NCI-H146 treated with DMSO at 0.1 percent for 48 hours (cell line): Measurements from ENCODE around the gene RTN4.
A peak's percentile ranks its signal among the peaks of the same experiment; 100 is the strongest.
"Not testable (repeated sequence)": the region's sequence is repeated elsewhere in the genome, so short reads cannot be mapped to it uniquely, and the experiment has no call there.

Experiments used
- DNase-seq: peaks from one replicate; lab custom pipeline; 2025; ENCODE audit not compliant: unreplicated experiment; lab: John Stamatoyannopoulos, UW

Gene RTN4, protein sequence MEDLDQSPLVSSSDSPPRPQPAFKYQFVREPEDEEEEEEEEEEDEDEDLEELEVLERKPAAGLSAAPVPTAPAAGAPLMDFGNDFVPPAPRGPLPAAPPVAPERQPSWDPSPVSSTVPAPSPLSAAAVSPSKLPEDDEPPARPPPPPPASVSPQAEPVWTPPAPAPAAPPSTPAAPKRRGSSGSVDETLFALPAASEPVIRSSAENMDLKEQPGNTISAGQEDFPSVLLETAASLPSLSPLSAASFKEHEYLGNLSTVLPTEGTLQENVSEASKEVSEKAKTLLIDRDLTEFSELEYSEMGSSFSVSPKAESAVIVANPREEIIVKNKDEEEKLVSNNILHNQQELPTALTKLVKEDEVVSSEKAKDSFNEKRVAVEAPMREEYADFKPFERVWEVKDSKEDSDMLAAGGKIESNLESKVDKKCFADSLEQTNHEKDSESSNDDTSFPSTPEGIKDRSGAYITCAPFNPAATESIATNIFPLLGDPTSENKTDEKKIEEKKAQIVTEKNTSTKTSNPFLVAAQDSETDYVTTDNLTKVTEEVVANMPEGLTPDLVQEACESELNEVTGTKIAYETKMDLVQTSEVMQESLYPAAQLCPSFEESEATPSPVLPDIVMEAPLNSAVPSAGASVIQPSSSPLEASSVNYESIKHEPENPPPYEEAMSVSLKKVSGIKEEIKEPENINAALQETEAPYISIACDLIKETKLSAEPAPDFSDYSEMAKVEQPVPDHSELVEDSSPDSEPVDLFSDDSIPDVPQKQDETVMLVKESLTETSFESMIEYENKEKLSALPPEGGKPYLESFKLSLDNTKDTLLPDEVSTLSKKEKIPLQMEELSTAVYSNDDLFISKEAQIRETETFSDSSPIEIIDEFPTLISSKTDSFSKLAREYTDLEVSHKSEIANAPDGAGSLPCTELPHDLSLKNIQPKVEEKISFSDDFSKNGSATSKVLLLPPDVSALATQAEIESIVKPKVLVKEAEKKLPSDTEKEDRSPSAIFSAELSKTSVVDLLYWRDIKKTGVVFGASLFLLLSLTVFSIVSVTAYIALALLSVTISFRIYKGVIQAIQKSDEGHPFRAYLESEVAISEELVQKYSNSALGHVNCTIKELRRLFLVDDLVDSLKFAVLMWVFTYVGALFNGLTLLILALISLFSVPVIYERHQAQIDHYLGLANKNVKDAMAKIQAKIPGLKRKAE

DNA sequence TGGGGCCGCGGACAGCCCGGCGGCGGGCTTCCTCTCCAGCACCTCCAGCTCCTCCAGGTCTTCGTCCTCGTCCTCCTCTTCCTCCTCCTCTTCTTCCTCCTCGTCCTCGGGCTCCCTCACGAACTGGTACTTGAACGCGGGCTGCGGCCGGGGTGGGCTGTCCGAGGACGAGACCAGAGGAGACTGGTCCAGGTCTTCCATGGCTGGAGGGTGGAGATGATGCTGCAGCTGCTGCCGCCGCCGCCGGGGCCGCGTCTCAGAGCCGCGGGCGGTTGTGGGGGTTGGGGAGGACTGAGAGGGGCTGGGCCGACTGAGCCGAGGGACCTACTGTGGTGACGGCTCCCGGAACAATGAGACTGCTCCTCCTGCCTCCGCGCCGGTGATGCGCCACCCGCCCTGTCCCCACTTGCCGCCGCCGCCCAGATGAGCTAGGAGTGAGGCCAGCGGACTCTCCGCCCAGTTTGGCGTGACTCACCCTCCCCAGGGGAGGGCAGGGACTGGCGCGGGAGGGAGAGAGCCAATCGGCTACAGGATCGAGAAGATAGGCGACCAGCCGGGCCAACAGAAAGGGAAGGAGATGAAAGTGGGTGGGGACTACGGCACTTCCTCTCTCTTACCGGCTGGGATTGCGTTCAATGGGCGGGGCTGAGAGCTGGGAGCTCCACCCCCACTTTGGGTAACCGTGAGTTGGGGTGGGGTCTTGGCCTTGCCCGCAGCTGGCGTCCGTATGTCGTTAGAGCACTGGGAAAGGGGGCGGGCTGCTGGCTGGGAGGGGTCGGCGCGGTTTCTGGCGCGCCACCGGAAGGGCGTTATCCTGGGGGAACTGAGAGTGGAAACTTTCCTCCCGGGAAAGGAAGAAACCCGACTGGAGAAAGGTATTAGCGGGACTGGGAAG is at the start of gene RTN4:
TSS of gene RTN4 (minus strand) at position 352 of the 895 bp plus-strand sequence. CDS start at position 201, 151 bp downstream.
- peak; percentile 95 for DNase-seq

DNA sequence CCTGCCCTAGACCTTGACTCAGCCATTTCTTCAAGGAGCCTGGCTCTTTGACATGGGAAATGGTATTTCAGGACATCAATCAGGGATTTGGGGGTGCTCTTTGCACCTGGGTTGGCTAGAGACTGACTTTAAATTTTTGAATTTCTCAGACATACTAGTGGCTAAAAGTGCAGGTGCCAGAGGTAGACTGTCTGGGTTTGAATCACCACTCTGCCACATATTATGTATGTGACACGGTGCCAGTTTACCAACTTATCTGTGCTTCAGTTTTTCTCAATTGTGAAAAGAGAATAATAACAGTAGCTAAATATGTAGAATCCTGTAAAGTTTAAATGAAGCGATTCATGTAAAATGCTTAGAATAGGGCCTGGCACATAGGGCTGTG is 49.2 kb upstream of the RTN4 start:
- DNase-seq = no peak

DNA sequence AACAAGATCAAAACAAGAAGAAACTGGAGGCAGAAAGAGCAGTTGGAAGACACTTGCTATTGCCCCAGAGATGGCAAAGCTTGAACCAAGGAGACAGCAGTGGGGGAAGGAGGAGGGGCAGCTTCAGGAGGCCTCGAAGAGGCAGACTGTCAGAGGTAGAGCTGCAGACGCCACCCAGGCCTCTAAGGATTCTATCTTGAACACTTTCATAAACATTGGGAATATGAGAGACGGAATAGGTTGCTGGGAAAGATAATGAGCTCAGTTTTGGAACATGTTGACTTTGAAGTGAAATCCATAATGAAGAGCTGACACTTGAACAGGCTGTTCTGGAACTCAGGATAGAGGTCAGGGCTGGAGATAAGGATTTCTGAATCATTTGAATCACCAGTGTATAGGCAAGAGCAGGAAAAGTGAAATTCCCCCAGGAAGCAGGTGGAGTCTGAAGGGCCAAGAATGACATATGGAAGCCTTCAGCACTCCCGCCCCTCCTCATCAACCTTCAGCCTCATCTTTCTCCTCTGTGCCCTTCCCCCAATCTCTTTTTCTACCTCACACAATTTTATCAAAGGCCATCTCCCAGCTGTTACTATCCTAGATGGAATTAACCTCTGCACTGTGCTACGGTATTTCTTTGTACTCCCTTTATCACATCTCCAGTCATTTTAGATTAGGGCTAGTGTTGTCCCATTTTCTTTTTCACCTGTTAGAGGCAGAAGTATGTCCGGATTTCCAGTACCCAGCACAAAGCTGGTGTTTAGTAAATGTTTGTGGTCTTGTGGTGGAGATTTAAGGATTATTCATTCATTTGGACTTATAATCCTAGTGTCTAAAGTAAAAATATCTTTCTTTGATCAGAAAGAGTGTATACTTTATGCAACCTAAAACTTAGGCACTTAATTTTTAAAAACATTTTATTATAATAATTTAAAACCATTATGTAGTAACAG is 47.5 kb upstream of the RTN4 start:
- no peak for DNase-seq

DNA sequence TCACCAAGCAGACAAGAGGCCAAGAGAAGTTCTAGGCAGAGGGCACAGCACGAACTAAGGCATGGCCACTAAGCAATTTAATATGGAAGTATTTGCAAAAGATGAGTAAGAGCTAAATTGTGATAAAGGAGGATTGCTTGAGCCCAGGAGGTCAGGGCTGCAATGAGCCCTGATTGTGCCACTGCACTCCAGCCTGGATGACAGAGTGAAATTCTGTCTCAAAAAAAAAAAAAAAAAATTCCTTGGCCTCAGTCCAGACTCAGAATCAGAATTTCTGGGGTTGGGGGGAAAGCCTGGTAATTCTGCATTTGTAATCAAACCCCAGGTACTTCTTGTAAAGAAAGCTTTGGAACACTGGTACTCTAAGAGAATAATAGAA is 46.8 kb upstream of the RTN4 start:
- DNase-seq = no peak

DNA sequence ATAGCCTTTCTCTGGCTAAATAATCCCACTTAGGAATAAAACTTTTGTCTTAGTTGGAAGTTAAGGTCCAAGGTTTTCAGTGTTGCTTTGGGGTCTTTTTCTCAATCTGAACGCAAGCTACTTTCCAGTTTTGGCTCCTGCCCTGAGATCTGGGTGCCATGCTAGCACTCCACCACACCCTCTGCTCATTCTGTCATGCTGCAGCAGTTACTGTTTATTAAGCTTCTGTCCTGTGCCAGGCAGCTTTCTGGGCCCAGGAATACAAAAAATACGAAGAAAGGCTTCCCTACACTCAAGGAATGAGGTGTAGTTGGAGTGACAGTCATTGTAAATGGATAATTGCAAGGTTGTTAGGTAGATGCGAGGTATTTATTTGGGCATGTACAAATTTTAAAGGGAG is 46.3 kb upstream of the RTN4 start:
- no peak for DNase-seq

DNA sequence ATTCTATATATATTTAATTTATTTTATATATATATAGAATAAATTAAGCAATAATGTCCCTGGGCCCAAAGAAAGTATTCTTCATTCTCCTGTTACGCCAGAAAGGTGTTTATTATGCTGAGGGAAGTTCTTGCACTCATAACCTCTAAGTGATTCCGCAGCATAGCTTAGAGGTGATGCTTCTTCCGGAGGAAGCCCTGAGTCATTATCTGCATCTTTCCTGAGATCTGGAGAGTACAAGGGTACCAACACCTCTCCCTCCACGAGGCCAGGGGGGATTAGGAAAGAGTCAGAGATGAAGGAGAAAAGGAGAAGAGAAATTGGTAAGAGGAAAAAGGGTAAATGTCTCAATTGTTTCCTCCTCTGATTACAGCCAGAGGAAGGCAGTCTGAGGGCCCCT is 43.1 kb upstream of the RTN4 start:
- no peak for DNase-seq

DNA sequence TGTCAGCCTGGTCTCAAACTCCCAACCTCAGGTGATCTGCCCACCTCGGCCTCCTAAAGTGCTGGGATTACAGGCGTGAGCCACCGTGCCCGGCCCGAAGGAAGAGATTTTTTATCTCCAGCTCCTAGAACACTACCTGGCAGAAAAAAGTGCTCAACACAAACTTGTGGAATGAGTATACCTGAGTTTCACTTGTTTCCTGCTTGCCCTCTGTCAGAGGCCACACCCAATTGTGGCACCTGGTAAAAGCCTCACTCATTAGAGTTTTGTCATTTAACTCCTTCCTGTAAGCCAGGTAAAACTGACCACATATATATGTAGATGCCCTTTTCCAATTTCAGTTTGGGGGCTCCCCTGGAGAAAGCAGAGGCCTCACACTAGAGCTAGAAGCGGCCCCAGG is 42.2 kb upstream of the RTN4 start:
- no peak for DNase-seq

DNA sequence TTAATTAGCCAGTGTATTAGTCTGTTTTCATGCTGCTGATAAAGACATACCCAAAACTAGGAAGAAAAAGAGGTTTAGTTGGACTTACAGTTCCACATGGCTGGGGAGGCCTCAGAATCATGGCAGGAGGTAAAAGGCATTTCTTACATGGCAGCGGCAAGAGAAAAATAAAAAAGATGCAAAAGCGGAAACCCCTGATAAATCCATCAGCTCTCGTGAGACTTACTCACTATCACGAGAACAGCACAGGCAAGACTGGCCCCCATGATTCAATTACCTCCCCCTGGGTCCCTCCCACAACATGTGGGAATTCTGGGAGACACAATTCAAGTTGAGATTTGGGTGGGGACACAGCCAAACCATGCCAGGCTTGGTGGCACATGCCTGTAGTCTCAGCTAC is 41.4 kb upstream of the RTN4 start:
- DNase-seq = not testable (repeated sequence)

DNA sequence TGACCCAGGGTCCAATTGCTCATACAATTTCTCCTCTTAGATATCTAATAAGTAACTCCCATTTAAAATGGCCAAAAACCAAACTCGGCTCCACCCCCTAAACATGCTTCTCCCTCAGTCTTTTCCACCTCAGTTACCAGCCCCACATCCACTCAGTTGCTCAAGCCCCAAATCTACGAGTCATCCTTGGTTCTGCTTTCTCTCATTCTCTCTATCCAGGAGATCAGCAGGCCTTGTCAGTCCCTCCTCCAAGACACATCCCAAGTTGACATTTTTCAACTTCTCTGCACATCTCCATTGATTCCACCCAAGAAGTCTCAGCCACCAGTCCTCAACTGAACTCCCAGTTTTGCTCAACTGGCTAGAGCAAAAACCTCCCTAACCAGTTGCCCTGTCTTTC is 40.5 kb upstream of the RTN4 start:
- no peak for DNase-seq

DNA sequence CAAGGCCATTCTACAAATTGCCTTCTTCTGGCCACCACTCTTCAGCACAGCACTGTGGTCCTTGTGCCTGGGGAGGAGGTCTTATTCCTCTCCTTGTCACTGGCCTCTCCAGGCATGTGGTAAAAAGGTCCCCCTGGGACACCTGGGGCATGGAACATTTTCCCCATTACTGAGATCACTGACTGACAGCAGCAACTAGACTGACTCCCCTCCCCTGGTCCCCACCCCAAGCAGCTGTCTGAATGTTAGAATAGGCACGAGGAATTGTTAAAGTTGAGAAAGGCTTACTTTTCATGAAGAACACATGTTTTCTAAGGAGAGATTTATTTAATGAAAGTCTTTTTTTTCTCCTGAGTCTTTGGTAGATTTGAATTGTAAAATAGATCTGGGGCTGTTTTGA is 39.5 kb upstream of the RTN4 start:
- no peak for DNase-seq

DNA sequence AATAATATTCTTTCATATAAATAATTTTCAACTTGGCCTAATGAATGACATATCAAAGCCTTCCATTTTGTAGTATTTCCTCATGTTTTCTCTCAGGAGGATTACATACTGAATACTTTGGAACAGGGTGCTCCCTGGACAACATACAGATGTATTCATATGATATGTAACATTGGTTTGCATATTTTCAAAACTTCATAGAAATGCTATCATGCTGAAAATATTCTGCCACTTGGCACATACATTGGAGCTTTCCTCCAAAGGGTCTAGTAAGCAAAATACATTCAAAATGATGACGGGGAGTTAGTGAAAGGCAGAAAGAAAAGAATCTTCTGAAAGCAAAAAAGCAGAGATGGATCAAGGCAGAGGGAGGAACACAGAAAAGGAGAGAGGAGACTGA is 38.1 kb upstream of the RTN4 start:
- no peak for DNase-seq

DNA sequence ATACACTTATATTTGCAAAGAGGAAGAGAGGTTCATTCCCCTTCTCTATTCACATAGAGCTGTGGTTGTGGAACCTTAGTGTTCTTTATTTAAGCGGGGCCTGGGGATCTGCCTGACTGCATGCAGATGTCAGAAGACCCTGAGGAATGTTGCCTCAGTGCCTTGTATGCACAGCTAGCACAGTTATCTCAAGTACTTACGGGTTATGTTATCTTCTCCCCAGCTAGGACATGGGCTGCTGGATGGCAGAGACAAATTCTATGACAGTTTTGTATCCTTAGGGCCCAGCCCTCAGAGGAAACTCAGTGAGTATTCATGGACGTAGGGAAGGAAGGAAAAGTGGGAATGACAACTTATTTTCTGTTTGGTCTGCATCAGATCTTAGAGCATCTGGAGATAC is 37.7 kb upstream of the RTN4 start:
- no peak for DNase-seq

DNA sequence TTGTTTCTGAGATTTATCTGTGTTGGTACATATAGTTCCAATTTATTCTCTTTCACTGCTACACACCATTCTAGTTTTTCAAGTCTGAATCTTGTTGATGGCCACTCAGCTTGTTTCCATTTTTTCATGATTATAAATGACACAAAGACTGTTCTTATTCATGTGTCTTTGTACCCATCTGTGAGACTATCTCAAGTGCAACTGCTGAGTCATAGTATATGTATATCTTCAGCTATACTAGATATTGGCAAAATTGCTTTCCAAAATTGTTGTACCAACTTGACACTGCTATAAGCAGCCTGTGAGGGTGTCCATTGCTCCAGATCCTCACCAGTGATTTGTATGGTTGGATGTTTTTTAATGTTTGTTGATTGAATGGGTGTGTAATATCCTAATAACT is 37.2 kb upstream of the RTN4 start:
- DNase-seq = no peak

DNA sequence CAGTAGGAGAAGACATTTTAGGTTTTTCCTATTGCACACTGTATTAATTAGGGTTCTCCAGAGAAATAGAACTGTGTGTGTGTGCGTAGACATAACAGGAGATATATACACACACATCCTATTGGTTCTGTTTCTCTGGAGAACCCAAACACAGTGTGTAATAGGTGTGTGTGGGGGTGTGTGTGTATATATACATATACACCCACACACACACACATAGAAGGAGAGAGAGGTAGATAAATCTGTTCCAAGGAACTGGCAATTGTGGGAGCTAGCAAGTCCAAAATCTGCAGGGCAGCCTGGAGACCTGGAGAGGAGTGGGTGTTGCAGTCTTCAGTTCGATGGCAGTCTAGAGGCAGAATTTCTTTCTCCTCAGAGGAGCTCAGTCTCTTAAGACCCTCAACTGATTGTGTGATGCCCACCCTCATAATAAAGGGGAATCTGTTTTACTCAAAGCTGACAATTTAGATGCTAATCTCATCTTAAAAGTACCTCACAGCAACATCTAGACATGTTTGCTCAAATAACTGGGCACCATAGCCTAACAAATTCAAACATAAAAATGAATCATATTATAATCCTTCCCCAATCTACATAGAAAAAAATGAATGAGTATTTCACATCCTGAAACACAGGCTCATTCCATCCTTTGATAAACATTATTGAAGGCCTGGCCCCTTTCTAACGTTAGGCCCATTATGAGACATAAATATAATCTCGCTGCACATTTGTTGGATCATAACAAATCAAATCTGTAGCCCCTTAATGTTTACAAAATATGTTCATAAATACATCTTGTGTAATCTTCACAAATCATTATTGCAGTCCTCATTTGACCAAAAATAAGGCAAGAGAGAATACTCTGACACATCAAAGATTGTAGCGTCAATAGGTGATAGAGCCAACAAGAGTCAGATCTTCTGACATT is 35.1 kb upstream of the RTN4 start:
- no peak for DNase-seq

DNA sequence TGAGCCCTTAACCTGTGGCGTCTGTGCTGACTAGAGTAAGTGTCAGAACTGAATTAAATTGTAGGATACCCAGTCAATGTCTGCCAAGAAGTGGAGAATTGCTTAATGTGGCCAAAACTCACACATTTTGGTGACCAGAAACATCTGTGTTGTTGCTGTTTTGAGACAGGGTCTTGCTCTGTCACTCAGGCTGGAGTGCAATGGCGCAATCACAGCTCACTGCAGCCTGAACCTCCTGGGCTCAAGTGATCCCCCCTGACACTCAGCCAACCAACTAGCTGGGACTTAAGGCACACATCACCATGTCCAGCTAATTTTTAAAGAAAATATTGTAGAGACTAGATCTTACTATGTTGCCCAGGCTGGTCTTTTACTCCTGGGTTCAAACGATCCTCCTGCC is 34.4 kb upstream of the RTN4 start:
- DNase-seq = no peak

DNA sequence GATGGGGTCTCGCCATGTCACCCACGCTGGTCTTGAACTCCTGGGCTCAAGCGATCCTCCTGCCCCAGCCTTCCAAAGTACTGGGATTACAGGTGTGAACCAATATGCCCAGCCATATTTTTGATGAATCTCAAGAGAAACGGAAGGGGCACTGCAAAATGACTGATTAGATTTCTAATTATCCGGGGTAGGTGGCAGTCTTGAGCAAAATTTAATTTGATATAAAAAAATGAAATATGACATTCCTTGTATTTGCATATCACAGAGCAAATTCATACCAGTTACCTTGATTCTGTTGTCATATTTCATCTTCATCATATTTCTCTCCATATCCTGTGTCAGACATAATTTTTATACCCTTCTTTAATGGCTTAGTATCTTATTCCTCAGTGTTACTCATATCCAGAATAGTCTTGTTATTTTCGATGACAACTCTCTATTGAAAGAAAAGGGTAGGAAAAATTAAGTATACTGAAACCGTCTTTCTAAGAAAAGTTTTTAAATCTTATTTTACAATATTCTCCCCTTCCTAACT is 30.0 kb upstream of the RTN4 start:
- no peak for DNase-seq

DNA sequence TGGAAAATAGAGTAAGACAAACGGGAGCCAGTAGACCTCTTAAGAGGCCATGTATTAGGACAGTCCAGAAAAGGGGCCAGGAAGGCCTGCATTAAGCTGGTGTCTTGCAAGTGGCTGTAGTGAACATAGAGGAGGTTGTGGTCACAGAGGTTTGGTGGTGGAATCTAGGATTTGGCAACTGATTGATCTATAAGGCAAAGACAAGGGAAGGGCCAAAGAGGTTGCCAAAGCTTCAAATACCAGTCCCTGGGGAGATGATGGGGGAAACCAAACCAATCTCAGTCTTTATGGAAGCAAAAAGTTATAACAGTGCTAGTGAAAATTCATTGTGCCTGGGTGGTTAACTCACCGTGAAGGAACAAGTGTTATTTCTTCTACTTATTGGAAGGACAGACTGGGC is 28.7 kb upstream of the RTN4 start:
- no peak for DNase-seq

DNA sequence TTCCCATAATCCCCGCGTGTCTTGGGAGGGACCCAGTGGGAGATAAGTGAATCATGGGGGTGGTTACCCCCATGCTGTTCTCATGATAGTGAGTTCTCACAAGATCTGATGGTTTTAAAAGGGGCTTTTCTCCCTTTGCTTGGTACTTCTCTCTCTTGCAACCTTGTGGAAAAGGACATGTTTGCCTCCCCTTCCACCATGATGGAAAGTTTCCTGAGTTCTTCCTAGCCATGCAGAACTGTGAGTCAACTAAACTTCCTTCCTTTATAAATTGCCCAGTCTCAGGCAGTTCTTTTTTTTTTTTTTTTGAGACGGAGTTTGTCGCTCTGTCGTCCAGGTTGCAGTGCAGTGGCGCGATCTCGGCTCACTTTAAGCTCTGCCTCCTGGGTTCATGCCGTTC is 26.5 kb upstream of the RTN4 start:
- DNase-seq = no peak
